HG03575 (cell line): ENCODE data around the gene FBXW4.

ENCODE experiments used
- ATAC-seq: cut with Tn5 transposase; IDR thresholded peaks from one replicate; pipeline ENCODE4 v1.9.1; 2021; ENCODE audit not compliant: unreplicated experiment, insufficient number of reproducible peaks, low FRiP score; ENCODE audit errors: extremely low read depth

FBXW4 gene

DNA sequence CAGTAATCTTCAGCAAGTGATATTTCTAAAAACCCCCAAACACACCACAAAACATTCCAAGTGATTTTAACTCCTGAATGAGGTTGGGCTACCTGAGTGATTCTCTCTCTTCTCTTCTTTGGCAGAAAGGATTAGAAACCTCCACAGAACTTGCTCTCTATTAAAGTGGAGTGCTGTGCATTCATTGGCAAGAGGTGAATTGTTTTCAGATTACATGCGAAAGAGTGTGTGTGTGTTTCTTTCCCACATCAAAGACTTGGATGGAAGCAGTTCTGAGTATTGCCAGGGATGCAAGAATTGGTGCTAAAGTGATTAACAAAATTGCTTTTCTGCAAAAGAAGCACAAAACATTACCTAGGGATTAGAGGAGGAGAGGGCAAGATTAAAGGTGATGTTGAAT is 13.1 kb upstream of the FBXW4 start:
- ATAC-seq, result no peak

- ATAC-seq, result no peak
These were observed 9.4 kb upstream of the FBXW4 start for GRCh38 chr10:101704331-101704730.

DNA sequence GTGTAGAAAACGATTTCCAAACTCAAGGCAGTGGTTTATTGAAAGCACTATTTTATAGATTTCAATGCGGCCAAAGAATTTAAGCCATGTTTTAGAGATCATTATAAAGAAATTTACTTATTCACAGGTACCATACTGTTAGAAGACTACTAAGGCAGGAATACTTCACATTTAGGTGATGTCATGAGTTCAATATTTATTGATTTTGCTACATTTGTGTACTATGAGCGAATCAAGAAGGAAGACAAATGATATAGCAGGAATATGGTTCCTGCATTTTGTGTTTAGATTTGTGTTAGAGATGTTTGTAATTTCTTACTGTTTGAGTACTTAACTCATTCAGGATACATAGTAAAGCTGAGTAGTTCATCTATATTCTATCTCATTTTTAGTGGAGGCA is 1.7 kb upstream of the FBXW4 start:
- no peak for ATAC-seq

GRCh38 chr10:101695404-101695890 is 477 bp upstream of the FBXW4 start:
- no peak for ATAC-seq

GRCh38 chr10:101693978-101694673 is 844 bp downstream of the FBXW4 start:
- no peak for ATAC-seq

- no peak for ATAC-seq
These were observed 1.4 kb downstream of the FBXW4 start for GRCh38 chr10:101693651-101693977.

GRCh38 chr10:101691081-101691480 is 3.9 kb downstream of the FBXW4 start:
- ATAC-seq, result no peak

GRCh38 chr10:101690461-101690860 is 4.5 kb downstream of the FBXW4 start:
- ATAC-seq, result no peak

- no peak for ATAC-seq
These were observed 7.8 kb downstream of the FBXW4 start for GRCh38 chr10:101687071-101687658.

GRCh38 chr10:101686133-101686925 is 8.6 kb downstream of the FBXW4 start:
- no peak for ATAC-seq

DNA sequence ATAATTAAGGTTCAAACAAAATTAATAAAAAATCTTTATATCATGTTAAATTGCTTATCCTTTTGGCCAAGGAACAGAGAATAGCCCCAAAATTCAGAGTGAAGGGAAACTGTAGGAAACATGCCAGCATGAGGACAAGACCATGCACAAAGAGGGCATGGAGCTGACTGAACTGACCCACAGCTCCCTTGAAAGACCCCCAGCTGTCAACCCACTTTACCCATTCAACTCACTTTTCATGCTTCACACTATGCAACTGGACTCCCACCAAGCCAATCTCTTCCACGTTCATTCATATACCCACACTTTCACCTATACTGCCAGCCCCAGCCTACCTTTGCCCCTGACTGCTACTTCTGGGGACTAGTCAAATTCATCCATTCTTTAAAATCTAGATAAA is 10.2 kb downstream of the FBXW4 start:
- no peak for ATAC-seq

GRCh38 chr10:101683276-101683675 is 11.7 kb downstream of the FBXW4 start:
- no peak for ATAC-seq

- ATAC-seq, result no peak
These were observed 12.7 kb downstream of the FBXW4 start for GRCh38 chr10:101682172-101682825.

DNA sequence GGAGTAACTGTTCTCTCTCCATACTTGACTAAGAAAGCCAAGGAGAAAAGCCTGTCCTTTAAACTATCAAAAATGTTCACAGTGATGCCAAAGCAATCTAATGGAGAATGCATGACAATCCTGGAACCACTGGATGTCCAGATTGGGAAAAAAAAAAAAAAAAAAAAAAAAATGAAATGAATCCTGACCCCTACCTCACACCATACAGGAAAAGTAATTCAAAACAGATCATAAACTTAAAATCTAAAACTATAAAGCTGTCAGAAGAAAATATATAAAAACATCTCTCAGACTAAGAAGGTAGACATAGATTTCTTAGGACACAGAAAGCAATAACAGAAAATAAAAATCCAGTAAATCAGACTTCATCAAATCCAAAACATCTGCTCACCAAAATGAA is 18.4 kb downstream of the FBXW4 start:
- no peak for ATAC-seq

GRCh38 chr10:101675115-101675514 is 19.9 kb downstream of the FBXW4 start:
- ATAC-seq, result no peak

DNA sequence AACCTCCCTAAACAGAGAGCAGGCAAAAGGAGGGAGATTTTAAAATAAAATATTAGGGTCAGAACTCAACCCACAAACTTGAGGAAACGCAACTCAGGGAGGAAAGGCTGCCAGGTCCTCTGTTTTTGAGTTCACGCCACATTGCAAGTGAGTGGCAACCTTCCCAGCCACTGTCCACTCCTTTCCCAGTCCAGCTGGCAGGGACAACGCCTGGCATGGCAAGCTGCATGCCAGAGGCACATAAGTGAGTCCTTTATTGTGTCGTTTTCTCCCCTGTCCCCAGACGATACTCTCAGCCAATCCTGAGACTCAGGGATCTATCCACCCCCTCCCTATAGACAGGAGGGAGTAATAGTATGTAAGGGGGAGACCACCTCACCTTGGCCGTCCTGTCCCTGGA is 22.4 kb downstream of the FBXW4 start:
- ATAC-seq, result no peak

DNA sequence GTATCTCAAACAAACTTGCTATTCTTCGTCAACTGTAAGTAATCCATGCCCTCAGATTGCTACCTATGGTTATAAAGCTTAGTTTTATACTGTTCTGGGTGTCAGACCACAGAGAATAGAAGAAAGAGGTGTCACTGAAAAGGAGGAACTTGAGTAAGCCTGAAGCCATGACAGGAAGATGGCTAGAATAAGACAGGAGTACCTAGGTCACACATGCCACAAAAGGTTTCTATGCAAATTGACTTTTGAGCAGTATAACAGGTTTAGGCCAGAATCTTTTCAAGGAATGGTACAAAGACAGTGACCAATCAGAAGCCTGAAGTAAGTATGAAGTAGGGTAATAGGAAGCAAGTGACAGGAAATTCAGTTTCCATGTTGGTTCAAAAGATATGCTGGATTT is 23.5 kb downstream of the FBXW4 start:
- no peak for ATAC-seq

GRCh38 chr10:101670635-101671034 is 24.3 kb downstream of the FBXW4 start:
- no peak for ATAC-seq

- ATAC-seq, result no peak
These were observed 25.8 kb downstream of the FBXW4 start for GRCh38 chr10:101669181-101669580.

DNA sequence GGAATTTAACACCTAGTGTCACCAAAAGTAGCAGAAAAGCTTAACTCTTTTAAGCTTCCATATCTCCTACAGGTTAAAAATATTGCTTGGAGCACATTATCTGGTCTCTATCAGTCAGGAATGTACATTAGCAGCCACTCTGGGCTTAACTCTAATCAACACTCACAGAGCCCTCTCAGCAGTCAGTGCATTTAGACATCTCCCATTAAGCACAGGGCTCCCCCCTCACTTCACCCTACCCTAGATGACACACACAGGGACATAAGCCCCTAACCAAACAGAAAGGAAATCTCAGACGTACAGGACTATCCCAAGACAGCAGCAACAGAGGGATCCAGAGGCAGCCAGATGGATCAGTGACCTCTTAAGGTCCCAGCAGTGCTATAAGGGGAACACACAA is 26.4 kb downstream of the FBXW4 start:
- ATAC-seq, result no peak
